Large intestine (tissue), 3 donors: ENCODE results near the gene KIF15. TPM values are rescaled to one million over a fixed set of nuclear protein-coding genes. Genes with fewer than 3 reads are reported as not detected.

Source experiments
- DNase-seq, 2 donors: peaks; one replicate each; pipeline versions ENCODE4 v3.0.0 to v3.0.0-alpha.2; 2013
- H3K27ac ChIP-seq: one replicate; pipeline ENCODE4 v1.5.1; 2013; ENCODE audit warnings: low read length
- H3K27me3 ChIP-seq: 2 replicates; pipeline ENCODE4 v1.6.1; 2013; ENCODE audit warnings: low read length; ENCODE audit not compliant: control insufficient read depth, insufficient read depth
- H3K36me3 ChIP-seq: 2 replicates; pipeline ENCODE4 v1.6.1; 2013; ENCODE audit warnings: low read length; ENCODE audit not compliant: control insufficient read depth, insufficient read depth
- H3K4me1 ChIP-seq: one replicate; pipeline ENCODE4 v1.6.1; 2013; ENCODE audit warnings: low read length; ENCODE audit not compliant: control insufficient read depth, insufficient read depth
- H3K4me3 ChIP-seq: one replicate; pipeline ENCODE4 v1.5.1; 2013; ENCODE audit warnings: low read length
- H3K9me3 ChIP-seq: one replicate; pipeline ENCODE4 v1.6.1; 2013; ENCODE audit warnings: mild to moderate bottlenecking, low read depth, low read length, moderate library complexity; ENCODE audit not compliant: control insufficient read depth
- WGBS: methylation state at CpG from one replicate; pipeline ENCODE4 v1.1.5; 2013; ENCODE audit warnings: low lambda C conversion rate; ENCODE audit not compliant: insufficient coverage; 5-methylcytosine and 5-hydroxymethylcytosine counted together
- polyA plus RNA-seq: library from polyadenylated mRNA; unstranded; fragments of 120-200 nt; gene quantifications from one replicate; pipeline ENCODE4 v1.2.1, GENCODE V29; 2013

Gene KIF15
- polyA plus RNA-seq, 1 donor: 7.6 TPM

DNA sequence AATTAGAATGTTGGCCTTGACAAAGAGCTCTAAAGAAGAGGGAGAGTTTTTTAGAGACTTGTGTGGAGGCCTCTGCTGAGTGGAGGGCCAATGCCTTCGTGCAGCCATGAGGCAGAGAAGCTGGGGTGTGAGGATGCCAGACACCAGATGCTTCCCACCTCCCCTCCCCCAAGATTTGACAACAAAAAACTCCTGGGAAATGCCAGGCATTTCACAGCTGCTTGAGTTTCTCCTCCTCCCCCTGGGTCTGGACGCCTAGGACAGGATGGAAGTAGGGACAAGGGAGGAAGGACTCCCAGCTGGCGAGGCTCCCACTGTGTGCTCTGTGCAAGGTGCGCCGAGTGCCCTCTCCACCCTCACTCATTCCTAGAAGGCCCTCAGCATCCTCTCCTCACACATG lies 132.9 kb downstream of the KIF15 start:
- no peak overlapping the region for H3K4me3 ChIP-seq
- H3K36me3 ChIP-seq: no peaks in the 10 kb centered on the region
- no peak overlapping the region for H3K27ac ChIP-seq
- peaks cover 5% of the 10 kb centered on the region for H3K27me3 ChIP-seq
- no CpG with 5 or more reads among the region's 5 CpGs for WGBS
- no peaks in the 10 kb centered on the region for H3K9me3 ChIP-seq
- no peaks in the 10 kb centered on the region for H3K4me1 ChIP-seq
- no peak for DNase-seq

DNA sequence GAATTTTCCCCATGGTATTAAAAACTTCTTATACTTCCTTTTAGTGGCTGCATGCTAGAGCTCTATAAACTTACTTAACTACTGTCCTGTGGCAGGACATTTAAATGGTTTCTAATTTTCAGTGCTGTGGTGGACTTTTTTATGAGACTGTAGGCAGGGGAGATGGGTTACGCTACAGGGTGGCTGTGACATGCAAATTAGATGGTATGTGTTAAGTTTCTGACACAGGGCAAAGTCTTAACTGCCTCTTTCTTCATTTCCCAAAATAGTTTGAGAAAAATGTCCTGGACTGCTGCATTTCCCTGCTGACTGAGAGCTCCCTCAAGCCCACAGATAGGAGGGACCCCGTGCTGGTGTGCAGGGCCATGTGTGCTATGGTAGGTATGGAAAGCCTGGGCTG lies 134.8 kb downstream of the KIF15 start:
- H3K36me3 ChIP-seq: no peaks in the 10 kb centered on the region
- H3K4me3 ChIP-seq: no peak overlapping the region
- H3K9me3 ChIP-seq: no peaks in the 10 kb centered on the region
- H3K27me3 ChIP-seq: peaks cover 12% of the 10 kb centered on the region
- H3K4me1 ChIP-seq: no peaks in the 10 kb centered on the region
- no CpG with 5 or more reads among the region's 2 CpGs for WGBS
- no peak for DNase-seq
- no peak overlapping the region for H3K27ac ChIP-seq

DNA sequence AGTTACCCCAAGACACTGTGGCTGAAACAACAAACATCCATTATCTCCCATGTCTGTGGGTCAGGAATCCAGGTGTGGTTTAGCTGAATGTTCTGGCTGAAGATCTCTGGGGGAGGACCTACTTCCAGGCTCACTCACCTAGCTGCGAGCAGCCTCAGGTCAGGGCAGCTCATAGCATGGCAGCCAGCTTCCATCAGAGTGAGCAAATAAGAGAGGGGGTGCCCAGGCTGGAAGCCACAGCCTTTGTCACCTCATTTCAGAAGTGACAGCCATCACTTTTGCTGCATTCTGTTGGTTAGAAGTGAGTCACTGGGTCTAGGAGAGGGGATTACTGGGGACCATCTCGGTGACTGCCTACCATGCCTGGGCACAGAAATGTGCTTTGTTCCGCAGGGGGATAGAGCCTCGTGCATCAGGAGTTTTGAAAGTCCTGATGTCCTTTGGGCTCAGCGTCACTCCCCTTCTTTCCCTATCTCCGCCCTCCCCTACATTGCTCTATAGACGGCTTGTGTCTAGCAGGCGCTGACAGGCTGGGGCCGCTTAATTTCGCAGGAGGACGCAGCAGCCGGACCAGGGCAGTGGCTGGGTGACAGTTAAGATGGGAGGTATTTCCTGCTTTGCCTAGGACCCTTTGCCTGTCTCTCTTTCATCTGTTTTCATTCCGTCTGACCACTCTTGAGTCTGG lies 138.2 kb downstream of the KIF15 start:
- no peak for DNase-seq
- Histone ChIP-seq H3K4me3 (no peak overlapping the region), H3K27ac (no peak overlapping the region), H3K36me3 (no peaks in the 10 kb centered on the region), H3K27me3 (peaks cover 12% of the 10 kb centered on the region), H3K4me1 (no peaks in the 10 kb centered on the region), H3K9me3 (no peaks in the 10 kb centered on the region)
- no CpG with 5 or more reads among the region's 13 CpGs for WGBS

DNA sequence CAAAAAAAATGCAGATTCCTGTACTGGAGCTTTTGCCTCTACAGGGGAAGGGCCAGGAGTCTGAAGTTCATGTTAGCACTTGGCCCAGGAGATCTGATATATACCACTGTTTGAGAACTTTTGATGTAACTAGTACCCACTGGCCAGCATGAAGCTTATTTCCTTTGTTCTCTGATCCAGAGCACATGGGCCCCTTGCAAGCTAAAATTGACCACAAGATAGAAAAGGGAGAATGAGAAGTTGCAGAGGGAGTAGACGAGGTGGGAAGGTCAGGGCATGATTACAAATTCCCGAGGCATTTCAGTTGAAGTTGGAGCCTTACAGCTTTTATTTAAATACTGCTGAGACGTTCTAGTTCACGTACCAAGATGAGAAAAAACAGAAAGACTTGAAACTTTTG lies 141.0 kb downstream of the KIF15 start:
- no peak for DNase-seq
- Histone ChIP-seq H3K9me3 (no peaks in the 10 kb centered on the region), H3K27me3 (peaks cover 12% of the 10 kb centered on the region), H3K36me3 (no peaks in the 10 kb centered on the region), H3K27ac (no peak overlapping the region), H3K4me3 (no peak overlapping the region), H3K4me1 (no peaks in the 10 kb centered on the region)
- no CpG with 5 or more reads among the region's 4 CpGs for WGBS

Other genes with a start within 250 kb of the KIF15 start
- gene ZKSCAN7, start 206.6 kb upstream of the KIF15 start, polyA plus RNA-seq: 8.4 TPM
- gene ZNF660, start 176.8 kb upstream of the KIF15 start, polyA plus RNA-seq: 5.7 TPM
- 22.1 TPM for gene ZNF197, start 136.8 kb upstream of the KIF15 start, polyA plus RNA-seq
- gene ZNF35, start 113.1 kb upstream of the KIF15 start, polyA plus RNA-seq: 7.7 TPM
- gene ZNF502, start 49.1 kb upstream of the KIF15 start, polyA plus RNA-seq: 9.9 TPM
- 6.1 TPM for gene ZNF501, start 32.2 kb upstream of the KIF15 start, polyA plus RNA-seq
- 28.6 TPM for gene KIAA1143, start 175 bp upstream of the KIF15 start, polyA plus RNA-seq
- gene TMEM42, start 100.1 kb downstream of the KIF15 start, polyA plus RNA-seq: 17.1 TPM
- 0.04 TPM for gene TGM4, start 112.8 kb downstream of the KIF15 start, polyA plus RNA-seq
- 77.2 TPM for gene ZDHHC3, start 214.4 kb downstream of the KIF15 start, polyA plus RNA-seq
- 38.1 TPM for gene EXOSC7, start 214.4 kb downstream of the KIF15 start, polyA plus RNA-seq